ENCODE measurements around the gene CACNA1C.

DNA sequence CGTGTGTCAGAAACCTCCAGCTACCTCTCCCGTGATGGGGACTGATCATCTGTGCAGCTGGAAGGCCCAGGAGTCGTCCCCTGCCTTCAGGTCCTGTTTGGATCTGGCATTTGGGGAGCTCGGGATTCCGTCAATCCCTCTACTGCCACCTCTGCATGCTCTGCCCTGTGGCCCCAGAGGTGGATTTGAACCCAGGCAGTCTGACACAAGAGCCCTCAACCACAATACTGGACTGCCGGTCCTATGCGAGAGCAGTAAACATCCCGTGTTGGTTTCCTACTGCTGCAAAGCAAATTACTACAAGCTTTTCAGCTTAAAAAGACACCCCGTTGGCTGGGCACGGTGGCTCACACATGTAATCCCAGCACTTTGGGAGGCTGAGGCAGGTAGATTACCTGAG is 620.1 kb downstream of the CACNA1C start:
- TF ChIP-seq, protein P1, sequence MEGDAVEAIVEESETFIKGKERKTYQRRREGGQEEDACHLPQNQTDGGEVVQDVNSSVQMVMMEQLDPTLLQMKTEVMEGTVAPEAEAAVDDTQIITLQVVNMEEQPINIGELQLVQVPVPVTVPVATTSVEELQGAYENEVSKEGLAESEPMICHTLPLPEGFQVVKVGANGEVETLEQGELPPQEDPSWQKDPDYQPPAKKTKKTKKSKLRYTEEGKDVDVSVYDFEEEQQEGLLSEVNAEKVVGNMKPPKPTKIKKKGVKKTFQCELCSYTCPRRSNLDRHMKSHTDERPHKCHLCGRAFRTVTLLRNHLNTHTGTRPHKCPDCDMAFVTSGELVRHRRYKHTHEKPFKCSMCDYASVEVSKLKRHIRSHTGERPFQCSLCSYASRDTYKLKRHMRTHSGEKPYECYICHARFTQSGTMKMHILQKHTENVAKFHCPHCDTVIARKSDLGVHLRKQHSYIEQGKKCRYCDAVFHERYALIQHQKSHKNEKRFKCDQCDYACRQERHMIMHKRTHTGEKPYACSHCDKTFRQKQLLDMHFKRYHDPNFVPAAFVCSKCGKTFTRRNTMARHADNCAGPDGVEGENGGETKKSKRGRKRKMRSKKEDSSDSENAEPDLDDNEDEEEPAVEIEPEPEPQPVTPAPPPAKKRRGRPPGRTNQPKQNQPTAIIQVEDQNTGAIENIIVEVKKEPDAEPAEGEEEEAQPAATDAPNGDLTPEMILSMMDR (IDR thresholded peaks at IDR 0.05) = no peak
- no peak for TF ChIP-seq POLR2A (IDR thresholded peaks at IDR 0.05)
